A549 (cell line): Measurements from ENCODE around the gene GRID2. TPM values are rescaled to one million over a fixed set of nuclear protein-coding genes. Genes with fewer than 3 reads are reported as not detected.

Source experiments
- ATAC-seq, 2 experiments: fragments of 200-7000 bp in 1 of 2; fragments of >200 bp in 1 of 2; cut with Nextera tagmentation in 1 of 2; cut with Tn5 transposase in 1 of 2; 3 replicates each; pipeline versions ENCODE4 v1.8.0 to v1.9.1; 2018 to 2020; ENCODE audit warnings: mild to moderate bottlenecking in 1 of 2, moderate library complexity in 1 of 2
- CTCF ChIA-PET: fragments of 300-600 bp; sonication (Branson Sonifier 250); formaldehyde crosslinking; extraction: SDS; loops from one replicate; lab custom pipeline; 2021; ENCODE audit warnings: antibody characterized with exemption, inconsistent platforms; lab: Yijun Ruan, JAX
- POLR2A ChIA-PET: fragments of 350-600 bp; formaldehyde crosslinking; extraction: SDS; loops from one replicate; lab custom pipeline; 2021; ENCODE audit warnings: antibody characterized with exemption, inconsistent platforms; lab: Yijun Ruan, JAX
- DNase-seq, 2 experiments: peaks; one replicate each; pipeline versions ENCODE4 v3.0.0 to v3.0.0-alpha.2; 2011 to 2016; ENCODE audit warnings: low read depth in 1 of 2, low spot score in 1 of 2
- FAIRE-seq: peaks from 2 replicates; lab custom pipeline; 2011; peaks lifted over from hg19 to GRCh38; lab: Jason Lieb, UNC
- H3K27ac ChIP-seq, 2 experiments: fragments of >200 bp; sonication (Bioruptor Twin); formaldehyde crosslinking; 3 replicates each; pipeline ENCODE4 v1.5.1; 2016 to 2017
- H3K4me1 ChIP-seq: fragments of >200 bp; sonication (Bioruptor Twin); formaldehyde crosslinking; 3 replicates; pipeline ENCODE4 v1.6.1; 2016
- H3K4me2 ChIP-seq: fragments of >200 bp; sonication (Bioruptor Twin); formaldehyde crosslinking; 3 replicates; pipeline ENCODE4 v1.6.1; 2016
- H3K4me3 ChIP-seq: fragments of >200 bp; sonication (Bioruptor Twin); formaldehyde crosslinking; 3 replicates; pipeline ENCODE4 v1.5.1; 2016
- H3K9me3 ChIP-seq: fragments of >200 bp; sonication (Bioruptor Twin); formaldehyde crosslinking; 3 replicates; pipeline ENCODE4 v1.6.1; 2016
- BHLHE40 ChIP-seq: IDR thresholded peaks from 2 replicates; pipeline ENCODE4 v1.6.1; 2012; ENCODE audit warnings: low read depth, low read length, inconsistent platforms
- CEBPB ChIP-seq, 2 experiments: fragments of >200 bp in 1 of 2; sonication (Bioruptor Twin) in 1 of 2; formaldehyde crosslinking in 1 of 2; IDR thresholded peaks; 2 replicates each; pipeline ENCODE4 v1.6.1; 2012 to 2016
- EP300 ChIP-seq, 2 experiments: fragments of >200 bp; sonication (Bioruptor Twin); formaldehyde crosslinking; IDR thresholded peaks; 2 replicates in 1 of 2; 3 replicates in 1 of 2; pipeline ENCODE4 v1.6.1; 2016 to 2017
- FOSB ChIP-seq: fragments of 250-450 bp; sonication (Bioruptor Pico); IDR thresholded peaks from 2 replicates; pipeline ENCODE4 v1.5.0; 2020; ENCODE audit warnings: mild to moderate bottlenecking, moderate library complexity
- FOSL2 ChIP-seq, 2 experiments: fragments of 450-650 bp in 1 of 2; fragments of >200 bp in 1 of 2; sonication (Bioruptor Twin) in 1 of 2; formaldehyde crosslinking; IDR thresholded peaks; 2 replicates each; pipeline versions ENCODE4 v1.5.0 to v1.6.1; 2016 to 2020; ENCODE audit warnings: mild to moderate bottlenecking in 1 of 2, moderate library complexity in 1 of 2
- GATA3 ChIP-seq: IDR thresholded peaks from 2 replicates; pipeline ENCODE4 v1.6.1; 2012; ENCODE audit warnings: borderline replicate concordance
- HEYL ChIP-seq: fragments of 250-450 bp; sonication (Bioruptor Pico); IDR thresholded peaks from 2 replicates; pipeline ENCODE4 v1.8.0; 2021; ENCODE audit warnings: mild to moderate bottlenecking, moderate library complexity
- JUNB ChIP-seq: fragments of >200 bp; sonication (Bioruptor Twin); formaldehyde crosslinking; IDR thresholded peaks from 2 replicates; pipeline ENCODE4 v1.6.1; 2016
- MAFK ChIP-seq: fragments of 450-650 bp; IDR thresholded peaks from 2 replicates; pipeline ENCODE4 v1.6.1; 2014; ENCODE audit not compliant: partially characterized antibody
- NFE2L2 ChIP-seq: fragments of 150-350 bp; conservative IDR thresholded peaks from 2 replicates; pipeline ENCODE4 v1.6.1; 2014; ENCODE audit warnings: low read length
- NR3C1 ChIP-seq: fragments of >200 bp; sonication (Bioruptor Twin); formaldehyde crosslinking; IDR thresholded peaks from 3 replicates; pipeline ENCODE4 v1.6.1; 2017
- RARB ChIP-seq: fragments of 250-450 bp; sonication (Bioruptor Pico); IDR thresholded peaks from 2 replicates; pipeline ENCODE4 v1.8.0; 2021; ENCODE audit warnings: mild to moderate bottlenecking, moderate library complexity
- RCOR1 ChIP-seq: fragments of 150-350 bp; IDR thresholded peaks from 2 replicates; pipeline ENCODE4 v1.6.1; 2014; ENCODE audit warnings: antibody characterized with exemption, low read length, low read depth
- SMC3 ChIP-seq: fragments of >200 bp; sonication (Bioruptor Twin); formaldehyde crosslinking; IDR thresholded peaks from 3 replicates; pipeline ENCODE4 v1.6.1; 2018; ENCODE audit warnings: inconsistent platforms
- TP53 ChIP-seq: fragments of 250-450 bp; sonication (Bioruptor Pico); IDR thresholded peaks from 2 replicates; pipeline ENCODE4 v1.5.0; 2021; ENCODE audit warnings: mild to moderate bottlenecking, moderate library complexity
- ZFP36 ChIP-seq: fragments of 450-650 bp; IDR thresholded peaks from 2 replicates; pipeline ENCODE4 v1.6.1; 2014; ENCODE audit warnings: borderline replicate concordance; ENCODE audit not compliant: partially characterized antibody
- ZSCAN20 ChIP-seq: fragments of 250-450 bp; sonication (Bioruptor Pico); IDR thresholded peaks from 2 replicates; pipeline ENCODE4 v1.8.0; 2022; ENCODE audit warnings: mild to moderate bottlenecking, moderate library complexity
- WGBS: methylation state at CpG from one replicate; pipeline ENCODE4 v1.1.6; 2017; ENCODE audit errors: missing lambda C conversion rate; 5-methylcytosine and 5-hydroxymethylcytosine counted together
- polyA plus RNA-seq, 4 experiments: library from polyadenylated mRNA; depleted of rRNA in 3 of 4; stranded (reverse); fragments of >200 nt; fragmentation: RNase III in 1 of 4; extraction: RNeasy Plus Mini Kit Qiagen cat#74134 plus additional on column Dnase treatment in 1 of 4; gene quantifications; 2 replicates in 3 of 4; 3 replicates in 1 of 4; pipeline ENCODE4 v1.2.3, GENCODE V29; 2011 to 2017
- TF ChIP-seq, protein P1 (sequence below): IDR thresholded peaks from 2 replicates; pipeline ENCODE4 v1.6.1; 2012
- TF ChIP-seq, protein P2 (sequence below): fragments of 250-450 bp; sonication (Bioruptor Pico); IDR thresholded peaks from 2 replicates; pipeline ENCODE4 v1.5.0; 2021; ENCODE audit warnings: mild to moderate bottlenecking, moderate library complexity, borderline replicate concordance
- TF ChIP-seq, protein P3 (sequence below): fragments of >200 bp; sonication (Bioruptor Twin); formaldehyde crosslinking; IDR thresholded peaks from 3 replicates; pipeline ENCODE4 v1.6.1; 2016
- TF ChIP-seq, protein P4 (sequence below): fragments of 200-600 bp; sonication (generic); IDR thresholded peaks from 2 replicates; pipeline ENCODE4 v1.6.1; 2016; ENCODE audit warnings: antibody characterized with exemption, mild to moderate bottlenecking, moderate library complexity

Gene GRID2
- polyA plus RNA-seq, 2 of the 4 experiments (the other 2 are of a cell fraction): not detected

DNA sequence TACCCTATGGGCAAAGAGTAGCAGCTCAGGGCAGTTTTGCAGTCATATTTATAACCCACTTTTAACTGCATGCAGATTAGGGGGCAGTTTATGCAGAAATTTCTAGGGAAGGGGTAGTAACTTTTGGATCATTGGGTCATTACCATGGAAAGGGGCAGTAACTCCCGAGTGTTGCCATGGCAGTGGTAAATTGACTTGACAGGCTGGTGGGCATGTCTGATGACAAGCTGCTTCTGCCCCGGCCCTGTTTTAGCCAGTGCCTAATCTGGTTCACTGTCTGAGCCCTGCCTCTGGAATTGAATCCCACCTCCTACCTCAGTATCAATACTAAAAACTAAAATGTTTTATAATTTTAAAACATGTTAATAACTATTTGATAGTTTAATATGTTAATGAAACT lies 1162.7 kb downstream of the GRID2 start:
- H3K4me3 ChIP-seq: no peak overlapping the region
- H3K4me1 ChIP-seq: no peaks in the 10 kb centered on the region
- ChIA-PET POLR2A (no interaction called here), CTCF (interaction anchor here (0.5 kb wide), 1 partner anchor 45 kb away, joined by 4 read pairs; no protein-coding TSS in a partner anchor)
- H3K4me2 ChIP-seq: no peak overlapping the region
- FAIRE-seq (no peak), ATAC-seq (no peak), DNase-seq (no peak)
- TF ChIP-seq HEYL (CRISPR knock-in tag): no peak
- TF ChIP-seq ZFP36: no peak
- TF ChIP-seq GATA3: no peak
- TF ChIP-seq, protein P1, sequence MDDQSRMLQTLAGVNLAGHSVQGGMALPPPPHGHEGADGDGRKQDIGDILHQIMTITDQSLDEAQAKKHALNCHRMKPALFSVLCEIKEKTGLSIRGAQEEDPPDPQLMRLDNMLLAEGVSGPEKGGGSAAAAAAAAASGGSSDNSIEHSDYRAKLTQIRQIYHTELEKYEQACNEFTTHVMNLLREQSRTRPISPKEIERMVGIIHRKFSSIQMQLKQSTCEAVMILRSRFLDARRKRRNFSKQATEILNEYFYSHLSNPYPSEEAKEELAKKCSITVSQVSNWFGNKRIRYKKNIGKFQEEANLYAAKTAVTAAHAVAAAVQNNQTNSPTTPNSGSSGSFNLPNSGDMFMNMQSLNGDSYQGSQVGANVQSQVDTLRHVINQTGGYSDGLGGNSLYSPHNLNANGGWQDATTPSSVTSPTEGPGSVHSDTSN: no peak
- no peak for TF ChIP-seq NR3C1
- TF ChIP-seq RCOR1: no peak
- TF ChIP-seq CEBPB (IDR thresholded peaks at IDR 0.05): no peak
- TF ChIP-seq, protein P2, sequence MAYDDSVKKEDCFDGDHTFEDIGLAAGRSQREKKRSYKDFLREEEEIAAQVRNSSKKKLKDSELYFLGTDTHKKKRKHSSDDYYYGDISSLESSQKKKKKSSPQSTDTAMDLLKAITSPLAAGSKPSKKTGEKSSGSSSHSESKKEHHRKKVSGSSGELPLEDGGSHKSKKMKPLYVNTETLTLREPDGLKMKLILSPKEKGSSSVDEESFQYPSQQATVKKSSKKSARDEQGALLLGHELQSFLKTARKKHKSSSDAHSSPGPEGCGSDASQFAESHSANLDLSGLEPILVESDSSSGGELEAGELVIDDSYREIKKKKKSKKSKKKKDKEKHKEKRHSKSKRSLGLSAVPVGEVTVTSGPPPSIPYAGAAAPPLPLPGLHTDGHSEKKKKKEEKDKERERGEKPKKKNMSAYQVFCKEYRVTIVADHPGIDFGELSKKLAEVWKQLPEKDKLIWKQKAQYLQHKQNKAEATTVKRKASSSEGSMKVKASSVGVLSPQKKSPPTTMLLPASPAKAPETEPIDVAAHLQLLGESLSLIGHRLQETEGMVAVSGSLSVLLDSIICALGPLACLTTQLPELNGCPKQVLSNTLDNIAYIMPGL (CRISPR knock-in tag): no peak
- 50% methylated on average over 2 of the region's 2 CpGs for WGBS
- H3K9me3 ChIP-seq: no peaks in the 10 kb centered on the region
- H3K27ac ChIP-seq: no peak overlapping the region

DNA sequence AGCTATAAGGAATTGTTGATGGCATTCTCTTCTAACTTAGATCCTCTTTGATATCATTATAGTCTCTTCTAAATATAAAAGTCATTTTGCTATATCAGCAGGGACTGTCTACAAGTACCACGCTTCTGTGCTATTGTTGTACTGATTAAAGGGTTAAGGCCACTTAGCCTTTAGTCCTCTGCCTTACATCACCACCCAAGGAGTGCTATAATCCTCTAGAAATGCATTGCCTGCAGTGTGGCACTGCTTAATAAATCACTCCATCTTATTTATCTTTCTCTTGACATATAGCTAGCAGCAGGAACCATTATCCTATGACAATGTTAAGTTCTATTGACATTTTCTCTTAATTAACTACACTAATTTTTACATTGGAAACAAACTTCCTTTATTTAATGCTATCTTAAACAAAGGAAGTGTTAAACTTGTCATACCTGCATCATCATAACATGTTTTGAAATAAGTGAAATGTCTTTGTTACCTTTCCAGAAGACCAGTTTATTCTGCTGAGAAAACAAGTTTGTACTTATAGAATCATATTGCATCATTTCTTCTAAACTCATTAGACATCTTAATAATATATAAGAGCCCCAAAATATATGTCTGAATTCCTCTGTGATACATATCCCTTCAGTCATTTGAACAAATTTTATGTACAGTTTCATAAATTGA lies 1163.9 kb downstream of the GRID2 start:
- ATAC-seq (no peak), FAIRE-seq (no peak), DNase-seq (no peak)
- no peaks in the 10 kb centered on the region for H3K4me1 ChIP-seq
- no peak overlapping the region for H3K4me2 ChIP-seq
- no peak overlapping the region for H3K27ac ChIP-seq
- no peak overlapping the region for H3K4me3 ChIP-seq
- no peak for TF ChIP-seq TP53
- TF ChIP-seq, protein P3, sequence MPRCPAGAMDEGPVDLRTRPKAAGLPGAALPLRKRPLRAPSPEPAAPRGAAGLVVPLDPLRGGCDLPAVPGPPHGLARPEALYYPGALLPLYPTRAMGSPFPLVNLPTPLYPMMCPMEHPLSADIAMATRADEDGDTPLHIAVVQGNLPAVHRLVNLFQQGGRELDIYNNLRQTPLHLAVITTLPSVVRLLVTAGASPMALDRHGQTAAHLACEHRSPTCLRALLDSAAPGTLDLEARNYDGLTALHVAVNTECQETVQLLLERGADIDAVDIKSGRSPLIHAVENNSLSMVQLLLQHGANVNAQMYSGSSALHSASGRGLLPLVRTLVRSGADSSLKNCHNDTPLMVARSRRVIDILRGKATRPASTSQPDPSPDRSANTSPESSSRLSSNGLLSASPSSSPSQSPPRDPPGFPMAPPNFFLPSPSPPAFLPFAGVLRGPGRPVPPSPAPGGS: no peak
- no peak for TF ChIP-seq RARB (CRISPR knock-in tag)
- TF ChIP-seq MAFK: no peak
- no peak for TF ChIP-seq FOSL2 (IDR thresholded peaks at IDR 0.05)
- no peak for TF ChIP-seq FOSL2 (CRISPR knock-in tag; IDR thresholded peaks at IDR 0.05)
- TF ChIP-seq FOSB: no peak
- no peak for TF ChIP-seq NFE2L2
- TF ChIP-seq ZSCAN20 (CRISPR knock-in tag): no peak
- TF ChIP-seq, protein P4, sequence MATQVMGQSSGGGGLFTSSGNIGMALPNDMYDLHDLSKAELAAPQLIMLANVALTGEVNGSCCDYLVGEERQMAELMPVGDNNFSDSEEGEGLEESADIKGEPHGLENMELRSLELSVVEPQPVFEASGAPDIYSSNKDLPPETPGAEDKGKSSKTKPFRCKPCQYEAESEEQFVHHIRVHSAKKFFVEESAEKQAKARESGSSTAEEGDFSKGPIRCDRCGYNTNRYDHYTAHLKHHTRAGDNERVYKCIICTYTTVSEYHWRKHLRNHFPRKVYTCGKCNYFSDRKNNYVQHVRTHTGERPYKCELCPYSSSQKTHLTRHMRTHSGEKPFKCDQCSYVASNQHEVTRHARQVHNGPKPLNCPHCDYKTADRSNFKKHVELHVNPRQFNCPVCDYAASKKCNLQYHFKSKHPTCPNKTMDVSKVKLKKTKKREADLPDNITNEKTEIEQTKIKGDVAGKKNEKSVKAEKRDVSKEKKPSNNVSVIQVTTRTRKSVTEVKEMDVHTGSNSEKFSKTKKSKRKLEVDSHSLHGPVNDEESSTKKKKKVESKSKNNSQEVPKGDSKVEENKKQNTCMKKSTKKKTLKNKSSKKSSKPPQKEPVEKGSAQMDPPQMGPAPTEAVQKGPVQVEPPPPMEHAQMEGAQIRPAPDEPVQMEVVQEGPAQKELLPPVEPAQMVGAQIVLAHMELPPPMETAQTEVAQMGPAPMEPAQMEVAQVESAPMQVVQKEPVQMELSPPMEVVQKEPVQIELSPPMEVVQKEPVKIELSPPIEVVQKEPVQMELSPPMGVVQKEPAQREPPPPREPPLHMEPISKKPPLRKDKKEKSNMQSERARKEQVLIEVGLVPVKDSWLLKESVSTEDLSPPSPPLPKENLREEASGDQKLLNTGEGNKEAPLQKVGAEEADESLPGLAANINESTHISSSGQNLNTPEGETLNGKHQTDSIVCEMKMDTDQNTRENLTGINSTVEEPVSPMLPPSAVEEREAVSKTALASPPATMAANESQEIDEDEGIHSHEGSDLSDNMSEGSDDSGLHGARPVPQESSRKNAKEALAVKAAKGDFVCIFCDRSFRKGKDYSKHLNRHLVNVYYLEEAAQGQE: no peak
- TF ChIP-seq JUNB: no peak
- no peak for TF ChIP-seq BHLHE40
- no peak for TF ChIP-seq CEBPB (IDR thresholded peaks at IDR 0.05)
- TF ChIP-seq EP300 (IDR thresholded peaks at IDR 0.05): no peak
- TF ChIP-seq, protein P1: no peak
- no peak for TF ChIP-seq NR3C1
- TF ChIP-seq RCOR1: no peak
- TF ChIP-seq SMC3: no peak
- CTCF ChIA-PET: no interaction called here
- H3K9me3 ChIP-seq: no peaks in the 10 kb centered on the region
- POLR2A ChIA-PET: no interaction called here
- WGBS: 50% methylated on average over 1 of the region's 1 CpG
